Stimulated activated effector memory CD8-positive, alpha-beta T cell treated with anti-CD3 and anti-CD28 coated beads, Interleukin-12 subunit alpha, Interleukin-12 subunit beta, amount 100 ng/mL, for 72 hours (primary cell): ENCODE results near the gene BCHE.
"Not testable (repeated sequence)": the region's sequence is repeated elsewhere in the genome, so short reads cannot be mapped to it uniquely, and the experiment has no call there.

Experiments
- ATAC-seq: fragments of 150-1000 bp; cut with Tn5 transposase; 2 replicates; pipeline ENCODE4 v1.10.0; 2021
- DNase-seq, 2 donors: peaks; one replicate each; pipeline ENCODE4 v3.0.0; 2021 to 2022; ENCODE audit warnings: low spot score in 2 of 2
- H3K27ac Mint-ChIP-seq: one replicate; pipeline ENCODE4 v1.8.0; 2022; ENCODE audit warnings: mild to moderate bottlenecking, mixed read lengths
- H3K36me3 Mint-ChIP-seq: one replicate; pipeline ENCODE4 v1.8.0; 2022; ENCODE audit warnings: mild to moderate bottlenecking, mixed read lengths
- H3K4me1 Mint-ChIP-seq: one replicate; pipeline ENCODE4 v1.8.0; 2022; ENCODE audit warnings: mixed read lengths
- H3K4me3 Mint-ChIP-seq: one replicate; pipeline ENCODE4 v1.8.0; 2022; ENCODE audit warnings: mild to moderate bottlenecking, mixed read lengths
- H3K9me3 Mint-ChIP-seq: one replicate; pipeline ENCODE4 v1.8.0; 2022; ENCODE audit warnings: mixed read lengths

Gene BCHE

DNA sequence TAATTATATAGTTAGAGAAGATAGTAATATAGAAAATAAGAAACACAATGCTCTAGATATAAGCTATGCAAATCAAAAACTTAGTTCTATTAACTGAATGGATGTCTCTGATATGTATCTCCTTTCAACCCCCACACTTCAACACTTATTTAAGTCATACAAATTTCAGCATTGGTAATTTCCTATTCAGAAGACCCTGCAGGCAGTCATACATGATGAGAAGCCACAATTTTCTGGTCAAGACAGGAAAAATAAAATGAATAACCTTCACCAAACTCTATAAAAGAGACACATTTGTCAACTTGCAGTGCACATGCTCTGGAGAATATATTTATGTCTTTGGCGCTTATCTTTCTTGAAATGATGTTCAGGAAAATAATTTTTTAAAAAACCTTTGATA lies 578 bp upstream of the BCHE start:
- no peaks in the 10 kb centered on the region for H3K4me1 Mint-ChIP-seq
- ATAC-seq = no peak
- no peaks in the 10 kb centered on the region for H3K36me3 Mint-ChIP-seq

GRCh38 chr3:165835431-165835830 lies 1.8 kb downstream of the BCHE start:
- no peak for ATAC-seq
- no peaks in the 10 kb centered on the region for H3K4me1 Mint-ChIP-seq
- no peak overlapping the region for H3K27ac Mint-ChIP-seq
- peaks cover 6% of the 10 kb centered on the region for H3K9me3 Mint-ChIP-seq
- no peak for DNase-seq
- H3K36me3 Mint-ChIP-seq = no peaks in the 10 kb centered on the region
- no peak overlapping the region for H3K4me3 Mint-ChIP-seq

More for the DNA sequence above, 578 bp upstream of the BCHE start:
- no peak overlapping the region for H3K27ac Mint-ChIP-seq
- peaks cover 10% of the 10 kb centered on the region for H3K9me3 Mint-ChIP-seq
- no peak for DNase-seq
- no peak overlapping the region for H3K4me3 Mint-ChIP-seq

GRCh38 chr3:165830746-165831145 lies 6.5 kb downstream of the BCHE start:
- H3K4me1 Mint-ChIP-seq = no peaks in the 10 kb centered on the region
- no peak overlapping the region for H3K4me3 Mint-ChIP-seq
- no peak overlapping the region for H3K27ac Mint-ChIP-seq
- H3K36me3 Mint-ChIP-seq = no peaks in the 10 kb centered on the region
- DNase-seq = no peak
- ATAC-seq = no peak
- H3K9me3 Mint-ChIP-seq = peaks cover 6% of the 10 kb centered on the region

GRCh38 chr3:165827883-165828282 lies 9.3 kb downstream of the BCHE start:
- H3K9me3 Mint-ChIP-seq = peaks cover 6% of the 10 kb centered on the region
- ATAC-seq (no peak), DNase-seq (no peak)
- no peak overlapping the region for H3K27ac Mint-ChIP-seq
- no peak overlapping the region for H3K4me3 Mint-ChIP-seq
- H3K36me3 Mint-ChIP-seq = no peaks in the 10 kb centered on the region
- H3K4me1 Mint-ChIP-seq = no peaks in the 10 kb centered on the region

- DNase-seq (no peak), ATAC-seq (no peak)
- no peaks in the 10 kb centered on the region for H3K4me1 Mint-ChIP-seq
- H3K27ac Mint-ChIP-seq = no peak overlapping the region
- peaks cover 6% of the 10 kb centered on the region for H3K9me3 Mint-ChIP-seq
- H3K36me3 Mint-ChIP-seq = no peaks in the 10 kb centered on the region
- H3K4me3 Mint-ChIP-seq = no peak overlapping the region
Observed at GRCh38 chr3:165827233-165827632, 10.0 kb downstream of the BCHE start.

- DNase-seq (no peak), ATAC-seq (no peak)
- no peaks in the 10 kb centered on the region for H3K36me3 Mint-ChIP-seq
- H3K9me3 Mint-ChIP-seq = peaks cover 13% of the 10 kb centered on the region
- H3K4me3 Mint-ChIP-seq = no peak overlapping the region
- no peak overlapping the region for H3K27ac Mint-ChIP-seq
- no peaks in the 10 kb centered on the region for H3K4me1 Mint-ChIP-seq
Observed at GRCh38 chr3:165820671-165821123, 16.5 kb downstream of the BCHE start.

- Mint-ChIP-seq H3K4me3 (no peak overlapping the region), H3K4me1 (no peaks in the 10 kb centered on the region), H3K36me3 (no peaks in the 10 kb centered on the region), H3K27ac (no peak overlapping the region), H3K9me3 (peaks cover 13% of the 10 kb centered on the region)
- ATAC-seq (no peak), DNase-seq (no peak)
Observed at GRCh38 chr3:165817160-165817709, 20.0 kb downstream of the BCHE start.

GRCh38 chr3:165816209-165816608 lies 21.0 kb downstream of the BCHE start:
- Mint-ChIP-seq H3K9me3 (peaks cover 13% of the 10 kb centered on the region), H3K4me1 (no peaks in the 10 kb centered on the region), H3K36me3 (no peaks in the 10 kb centered on the region), H3K27ac (no peak overlapping the region), H3K4me3 (no peak overlapping the region)
- DNase-seq (no peak), ATAC-seq (no peak)

- H3K27ac Mint-ChIP-seq = no peak overlapping the region
- no peaks in the 10 kb centered on the region for H3K4me1 Mint-ChIP-seq
- no peak for ATAC-seq
- DNase-seq = no peak
- H3K36me3 Mint-ChIP-seq = no peaks in the 10 kb centered on the region
- peaks cover 13% of the 10 kb centered on the region for H3K9me3 Mint-ChIP-seq
- H3K4me3 Mint-ChIP-seq = no peak overlapping the region
Observed at GRCh38 chr3:165815682-165816081, 21.5 kb downstream of the BCHE start.

- Mint-ChIP-seq H3K9me3 (peaks cover 13% of the 10 kb centered on the region), H3K4me3 (no peak overlapping the region), H3K27ac (no peak overlapping the region), H3K36me3 (no peaks in the 10 kb centered on the region), H3K4me1 (no peaks in the 10 kb centered on the region)
- ATAC-seq = no peak
- DNase-seq = no peak
Observed at GRCh38 chr3:165814380-165814779, 22.8 kb downstream of the BCHE start.

DNA sequence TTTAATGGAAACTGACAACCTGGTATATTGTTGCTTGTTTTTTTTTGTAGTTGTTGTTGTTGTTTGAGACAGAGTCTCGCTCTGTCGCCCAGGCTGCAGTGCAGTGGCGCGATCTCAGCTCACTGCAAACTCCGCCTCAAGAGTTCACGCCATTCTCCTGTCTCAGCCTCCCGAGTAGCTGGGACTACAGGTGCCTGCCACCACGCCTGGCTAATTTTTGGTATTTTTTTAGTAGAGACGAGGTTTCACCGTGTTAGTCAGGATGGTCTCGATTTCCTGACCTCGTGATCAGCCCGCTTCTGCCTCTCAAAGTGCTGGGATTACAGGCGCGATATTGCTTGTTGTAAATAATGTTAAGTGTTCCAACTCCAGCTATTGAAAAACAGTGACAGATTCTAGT lies 29.3 kb downstream of the BCHE start:
- not testable (repeated sequence) for H3K4me3 Mint-ChIP-seq, DNase-seq, H3K27ac Mint-ChIP-seq, ATAC-seq, H3K4me1 Mint-ChIP-seq, H3K9me3 Mint-ChIP-seq, H3K36me3 Mint-ChIP-seq

DNA sequence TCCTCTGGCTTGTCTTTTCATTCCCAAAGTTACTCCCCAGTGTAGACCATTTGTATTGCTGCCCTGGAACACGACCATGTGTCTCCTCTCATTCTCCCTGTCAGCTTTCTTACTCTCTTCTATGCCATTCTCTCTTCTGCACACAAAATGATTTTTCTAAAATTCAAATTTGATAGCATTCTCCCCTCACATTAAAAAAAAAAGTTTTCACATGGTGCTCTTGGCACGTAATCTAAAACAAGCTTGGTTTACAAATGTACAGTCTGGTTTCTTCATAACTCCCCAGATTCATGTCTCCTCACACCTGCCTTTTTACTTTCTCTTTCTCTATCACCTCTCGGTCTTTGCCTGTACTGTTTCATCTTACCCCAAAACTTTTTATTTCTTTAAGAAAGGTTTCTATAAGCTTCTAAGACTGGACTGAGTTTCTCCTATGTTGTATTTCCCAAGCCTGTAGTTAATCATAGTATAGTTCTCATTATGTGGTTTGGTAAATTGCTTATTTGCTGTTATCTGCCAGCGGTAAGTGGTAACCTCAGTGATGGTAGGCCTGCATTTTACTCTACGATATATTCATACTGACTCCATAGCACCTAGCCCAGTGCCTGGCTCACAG lies 31.2 kb downstream of the BCHE start:
- Mint-ChIP-seq H3K36me3 (no peaks in the 10 kb centered on the region), H3K4me3 (no peak overlapping the region), H3K27ac (no peak overlapping the region), H3K9me3 (peaks cover 3% of the 10 kb centered on the region), H3K4me1 (no peaks in the 10 kb centered on the region)
- DNase-seq (no peak), ATAC-seq (no peak)

- peaks cover 3% of the 10 kb centered on the region for H3K9me3 Mint-ChIP-seq
- H3K36me3 Mint-ChIP-seq = no peaks in the 10 kb centered on the region
- DNase-seq (no peak), ATAC-seq (no peak)
- H3K4me3 Mint-ChIP-seq = no peak overlapping the region
- no peak overlapping the region for H3K27ac Mint-ChIP-seq
- no peaks in the 10 kb centered on the region for H3K4me1 Mint-ChIP-seq
Observed at GRCh38 chr3:165803471-165803870, 33.8 kb downstream of the BCHE start.

DNA sequence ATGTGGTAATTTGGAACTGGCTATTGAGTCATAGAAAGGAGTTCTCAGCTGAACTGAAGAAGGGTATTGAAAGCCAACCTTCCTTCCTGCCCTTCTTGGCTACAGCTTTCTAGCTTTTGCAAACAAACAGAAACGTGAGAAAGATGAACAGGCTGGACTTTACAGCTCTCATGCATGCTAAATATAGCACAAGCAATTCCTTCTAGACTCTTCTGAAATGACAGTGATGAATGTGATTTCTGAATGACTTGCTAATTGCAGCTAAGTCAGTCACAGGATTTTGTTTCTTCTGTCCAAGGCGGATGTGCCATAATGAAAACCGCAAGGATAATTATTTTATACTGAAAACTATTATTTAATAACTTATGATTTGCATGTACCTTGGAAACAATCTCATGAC lies 36.3 kb downstream of the BCHE start:
- H3K9me3 Mint-ChIP-seq = peaks cover 5% of the 10 kb centered on the region
- H3K4me3 Mint-ChIP-seq = no peak overlapping the region

DNA sequence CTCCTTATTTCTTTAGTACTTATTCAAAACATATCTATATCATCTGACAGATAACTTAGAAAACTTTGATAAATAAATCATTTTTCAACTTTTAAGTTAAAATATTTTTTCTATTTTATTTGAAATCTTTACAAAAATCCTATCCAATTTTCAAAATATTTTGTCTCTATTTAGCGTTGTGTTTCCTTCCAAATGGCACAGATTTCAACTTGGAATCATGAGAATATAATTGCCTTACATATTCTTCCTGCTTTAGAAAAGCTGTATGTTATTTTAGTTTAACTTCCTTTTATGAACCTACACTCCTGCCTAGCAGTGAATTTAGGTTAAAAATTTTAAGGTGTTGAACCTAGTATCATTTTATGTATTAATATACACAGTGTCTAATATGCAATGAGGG lies 38.2 kb downstream of the BCHE start:
- Mint-ChIP-seq H3K36me3 (no peaks in the 10 kb centered on the region), H3K4me3 (no peak overlapping the region), H3K9me3 (peaks cover 9% of the 10 kb centered on the region), H3K27ac (no peak overlapping the region), H3K4me1 (no peaks in the 10 kb centered on the region)
- no peak for DNase-seq
- ATAC-seq = no peak

More for the DNA sequence above, 36.3 kb downstream of the BCHE start:
- DNase-seq (no peak), ATAC-seq (no peak)
- H3K27ac Mint-ChIP-seq = no peak overlapping the region
- H3K4me1 Mint-ChIP-seq = no peaks in the 10 kb centered on the region
- H3K36me3 Mint-ChIP-seq = no peaks in the 10 kb centered on the region

GRCh38 chr3:165797551-165797950 lies 39.7 kb downstream of the BCHE start:
- Mint-ChIP-seq H3K27ac (no peak overlapping the region), H3K9me3 (peaks cover 18% of the 10 kb centered on the region), H3K4me3 (no peak overlapping the region), H3K4me1 (no peaks in the 10 kb centered on the region), H3K36me3 (no peaks in the 10 kb centered on the region)
- ATAC-seq = no peak
- DNase-seq = no peak
